ENCODE measurements around the gene NID1.

GRCh38 chr1:236011641-236012040 lies 53.2 kb downstream of the NID1 start:
- TF ChIP-seq, protein P1, sequence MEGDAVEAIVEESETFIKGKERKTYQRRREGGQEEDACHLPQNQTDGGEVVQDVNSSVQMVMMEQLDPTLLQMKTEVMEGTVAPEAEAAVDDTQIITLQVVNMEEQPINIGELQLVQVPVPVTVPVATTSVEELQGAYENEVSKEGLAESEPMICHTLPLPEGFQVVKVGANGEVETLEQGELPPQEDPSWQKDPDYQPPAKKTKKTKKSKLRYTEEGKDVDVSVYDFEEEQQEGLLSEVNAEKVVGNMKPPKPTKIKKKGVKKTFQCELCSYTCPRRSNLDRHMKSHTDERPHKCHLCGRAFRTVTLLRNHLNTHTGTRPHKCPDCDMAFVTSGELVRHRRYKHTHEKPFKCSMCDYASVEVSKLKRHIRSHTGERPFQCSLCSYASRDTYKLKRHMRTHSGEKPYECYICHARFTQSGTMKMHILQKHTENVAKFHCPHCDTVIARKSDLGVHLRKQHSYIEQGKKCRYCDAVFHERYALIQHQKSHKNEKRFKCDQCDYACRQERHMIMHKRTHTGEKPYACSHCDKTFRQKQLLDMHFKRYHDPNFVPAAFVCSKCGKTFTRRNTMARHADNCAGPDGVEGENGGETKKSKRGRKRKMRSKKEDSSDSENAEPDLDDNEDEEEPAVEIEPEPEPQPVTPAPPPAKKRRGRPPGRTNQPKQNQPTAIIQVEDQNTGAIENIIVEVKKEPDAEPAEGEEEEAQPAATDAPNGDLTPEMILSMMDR (IDR thresholded peaks at IDR 0.05): no peak
- no peak for TF ChIP-seq POLR2A (IDR thresholded peaks at IDR 0.05)
